HCT116 (cell line): Measurements from ENCODE around the gene THUMPD2. TPM values are rescaled to one million over a fixed set of nuclear protein-coding genes. Genes with fewer than 3 reads are reported as not detected.

ENCODE experiments used
- ATAC-seq: fragments of 200-7000 bp; cut with Tn5 transposase; 2 replicates; pipeline ENCODE4 v1.9.1; 2020; ENCODE audit warnings: mild to moderate bottlenecking, moderate library complexity
- BruUV-seq: library from RNA; stranded (reverse); fragments of 400-500 nt; replicated peaks from 2 replicates; lab custom pipeline; 2021; lab: Mats Ljungman, UMichigan
- CTCF ChIA-PET: fragments of 300-600 bp; sonication (Branson Sonifier 250); formaldehyde crosslinking; loops from one replicate; lab custom pipeline; 2021; ENCODE audit warnings: antibody characterized with exemption; lab: Charles Lee
- POLR2A ChIA-PET: fragments of 300-600, 350-600 bp; sonication (Branson Sonifier 250); formaldehyde crosslinking; loops from one replicate; lab custom pipeline; 2021; ENCODE audit warnings: antibody characterized with exemption; lab: Charles Lee
- RAD21 ChIA-PET, 2 experiments: fragments of 300-600 bp; sonication (Branson Sonifier 250); formaldehyde crosslinking; loops; one replicate each; lab custom pipeline; 2023; ENCODE audit warnings: low total read pairs in 2 of 2; ENCODE audit not compliant: uncharacterized antibody in 2 of 2, unreplicated experiment in 2 of 2, low non-redundant PET in 1 of 2; lab: Charles Lee
- DNase-seq: peaks from one replicate; pipeline ENCODE4 v3.0.0-alpha.2; 2010; ENCODE audit warnings: low read depth, low spot score
- H2AFZ ChIP-seq: fragments of 200-600 bp; shearing (Covaris generic), sonication (generic); 2 replicates; pipeline ENCODE4 v1.6.1; 2017; ENCODE audit warnings: low read depth, mixed run types, mixed read lengths, antibody characterized with exemption, low read length; ENCODE audit not compliant: poor library complexity, severe bottlenecking
- H3K27ac ChIP-seq: 2 replicates; pipeline ENCODE4 v1.5.1; 2012; ENCODE audit warnings: low read depth, low read length
- H3K27me3 ChIP-seq: fragments of 200-600 bp; sonication (generic); 2 replicates; pipeline ENCODE4 v1.6.1; 2016; ENCODE audit warnings: mixed run types, low read length, mixed read lengths; ENCODE audit not compliant: insufficient read depth
- H3K36me3 ChIP-seq, 2 experiments: fragments of 200-500 bp in 1 of 2; fragments of 200-600 bp in 1 of 2; sonication (Bioruptor generic) in 1 of 2; sonication (generic) in 1 of 2; 2 replicates each; pipeline versions ENCODE4 v1.5.1 to v1.6.1; 2014 to 2016; ENCODE audit warnings: low read length in 2 of 2, inconsistent platforms in 1 of 2, mixed read lengths in 1 of 2, mixed run types in 1 of 2; ENCODE audit not compliant: insufficient read depth in 2 of 2, control insufficient read depth in 1 of 2
- H3K4me1 ChIP-seq, 2 experiments: fragments of 200-600 bp in 1 of 2; sonication (generic) in 1 of 2; 2 replicates each; pipeline versions ENCODE4 v1.5.1 to v1.6.1; 2012 to 2017; ENCODE audit warnings: low read length in 2 of 2, inconsistent platforms in 1 of 2, mild to moderate bottlenecking in 1 of 2, mixed read lengths in 1 of 2, mixed run types in 1 of 2, moderate library complexity in 1 of 2; ENCODE audit not compliant: insufficient read depth in 2 of 2, control insufficient read depth in 1 of 2
- H3K4me2 ChIP-seq: fragments of 200-600 bp; sonication (generic); 2 replicates; pipeline ENCODE4 v1.6.1; 2017; ENCODE audit warnings: mixed run types, low read length, mixed read lengths
- H3K4me3 ChIP-seq, 2 experiments: fragments of 200-600 bp in 1 of 2; sonication (generic) in 1 of 2; replicated peaks in 1 of 2; 2 replicates each; pipeline ENCODE4 v1.5.1; 2011 to 2016; ENCODE audit warnings: low read length in 2 of 2, control low read depth in 1 of 2, low read depth in 1 of 2, mild to moderate bottlenecking in 1 of 2, mixed read lengths in 1 of 2, mixed run types in 1 of 2
- H3K79me2 ChIP-seq: fragments of 200-600 bp; sonication (generic); 2 replicates; pipeline ENCODE4 v1.6.1; 2017; ENCODE audit warnings: mild to moderate bottlenecking, mixed run types, low read length, moderate library complexity, mixed read lengths; ENCODE audit not compliant: insufficient read depth
- H3K9ac ChIP-seq: fragments of 200-600 bp; sonication (generic); 2 replicates; pipeline ENCODE4 v1.6.1; 2016; ENCODE audit warnings: low read length, mixed read lengths
- H3K9me2 ChIP-seq: fragments of 200-600 bp; sonication (generic), shearing (Covaris generic); 2 replicates; pipeline ENCODE4 v1.6.1; 2017; ENCODE audit warnings: mixed run types, mild to moderate bottlenecking, moderate library complexity; ENCODE audit not compliant: insufficient read depth
- H3K9me3 ChIP-seq, 2 experiments: fragments of 200-500 bp in 1 of 2; fragments of 200-600 bp in 1 of 2; sonication (Bioruptor generic) in 1 of 2; sonication (generic) in 1 of 2; 2 replicates each; pipeline ENCODE4 v1.6.1; 2014 to 2017; ENCODE audit warnings: low read length in 2 of 2, mixed read lengths in 2 of 2, inconsistent platforms in 1 of 2, low read depth in 1 of 2, mild to moderate bottlenecking in 1 of 2, mixed run types in 1 of 2, moderate library complexity in 1 of 2; ENCODE audit not compliant: control insufficient read depth in 1 of 2, insufficient read depth in 1 of 2
- H4K20me1 ChIP-seq: fragments of 200-600 bp; sonication (generic), shearing (Covaris generic); 2 replicates; pipeline ENCODE4 v1.6.1; 2017; ENCODE audit warnings: mixed run types, mild to moderate bottlenecking, moderate library complexity; ENCODE audit not compliant: insufficient read depth
- ATF3 ChIP-seq: IDR thresholded peaks from 2 replicates; pipeline ENCODE4 v1.6.1; 2012
- CBX3 ChIP-seq: IDR thresholded peaks from 2 replicates; pipeline ENCODE4 v1.6.1; 2012; ENCODE audit warnings: low read depth
- CEBPB ChIP-seq: IDR thresholded peaks from 2 replicates; pipeline ENCODE4 v1.6.1; 2012; ENCODE audit warnings: low read depth
- EGR1 ChIP-seq: IDR thresholded peaks from 2 replicates; pipeline ENCODE4 v1.6.1; 2012; ENCODE audit warnings: low read depth
- EZH2phosphoT487 ChIP-seq: fragments of 200-600 bp; IDR thresholded peaks from 2 replicates; pipeline ENCODE4 v1.6.1; 2018; ENCODE audit warnings: antibody characterized with exemption, borderline replicate concordance
- JUND ChIP-seq: IDR thresholded peaks from 2 replicates; pipeline ENCODE4 v1.6.1; 2012
- POLR2AphosphoS5 ChIP-seq: IDR thresholded peaks from 2 replicates; pipeline ENCODE4 v1.6.1; 2011; ENCODE audit warnings: mild to moderate bottlenecking, low read depth, low read length, moderate library complexity
- RAD21 ChIP-seq: IDR thresholded peaks from 2 replicates; pipeline ENCODE4 v1.6.1; 2012; ENCODE audit warnings: low read depth, mild to moderate bottlenecking
- REST ChIP-seq: IDR thresholded peaks from 2 replicates; pipeline ENCODE4 v1.6.1; 2012; ENCODE audit warnings: low read depth
- SIN3A ChIP-seq: IDR thresholded peaks from 2 replicates; pipeline ENCODE4 v1.6.1; 2012; ENCODE audit warnings: low read depth
- SP1 ChIP-seq: IDR thresholded peaks from 2 replicates; pipeline ENCODE4 v1.6.1; 2012; ENCODE audit warnings: low read depth
- SRF ChIP-seq: IDR thresholded peaks from 2 replicates; pipeline ENCODE4 v1.6.1; 2012; ENCODE audit warnings: low read depth
- TCF7L2 ChIP-seq: IDR thresholded peaks from 2 replicates; pipeline ENCODE4 v1.7.0; 2011; ENCODE audit warnings: borderline replicate concordance, inconsistent platforms; ENCODE audit not compliant: insufficient read depth, insufficient read length; ENCODE audit errors: extremely low read depth
- YY1 ChIP-seq: IDR thresholded peaks from 2 replicates; pipeline ENCODE4 v1.6.1; 2011; ENCODE audit warnings: low read length, low read depth, moderate library complexity, mild to moderate bottlenecking; ENCODE audit not compliant: insufficient replicate concordance; ENCODE audit errors: extremely low read depth
- ZBTB33 ChIP-seq: IDR thresholded peaks from 2 replicates; pipeline ENCODE4 v1.6.1; 2011; ENCODE audit warnings: mild to moderate bottlenecking, low read length, moderate library complexity; ENCODE audit not compliant: insufficient replicate concordance; ENCODE audit errors: extremely low read depth
- ZFX ChIP-seq: fragments of 450-650 bp; IDR thresholded peaks from 2 replicates; pipeline ENCODE4 v1.6.1; 2017
- ZNF274 ChIP-seq: fragments of 200-500 bp; sonication (Bioruptor generic); IDR thresholded peaks from 2 replicates; pipeline ENCODE4 v1.6.1; 2014; ENCODE audit warnings: mild to moderate bottlenecking, low read depth, low read length, inconsistent platforms
- intact Hi-C: fragments of 100-400 bp; cut with micrococcal nuclease; formaldehyde crosslinking; loops from 2 replicates; pipeline ENCODE4 v1.10.0; 2022
- total RNA-seq: library from RNA; stranded (reverse); gene quantifications from one replicate; pipeline ENCODE4 v1.2.1, GENCODE V29; 2021; ENCODE audit not compliant: unreplicated experiment

THUMPD2 gene
- total RNA-seq, 1 experiment from 2014 or later: 15.8 TPM

- H3K27me3 ChIP-seq: no peaks in the 10 kb centered on the region
- no peak overlapping the region for H3K27ac ChIP-seq
- TF ChIP-seq ATF3 (no peak), SRF (no peak), POLR2AphosphoS5 (no peak), YY1 (no peak), TCF7L2 (no peak), SIN3A (no peak), JUND (no peak), ZNF274 (no peak), ZFX (no peak), EZH2phosphoT487 (no peak)
- TF ChIP-seq, all 23 proteins: peak for 0
- ChIA-PET POLR2A (no interaction called here), CTCF (no interaction called here), RAD21 (no interaction called here)
- Histone ChIP-seq H3K36me3 (no peaks in the 10 kb centered on the region), H3K9me2 (no peaks in the 10 kb centered on the region), H3K4me2 (no peak overlapping the region), H3K4me1 (no peaks in the 10 kb centered on the region), H3K4me3 (no peak overlapping the region), H4K20me1 (no peaks in the 10 kb centered on the region), H3K79me2 (no peaks in the 10 kb centered on the region), H3K9ac (no peak overlapping the region), H2AFZ (no peak overlapping the region), H3K9me3 (no peaks in the 10 kb centered on the region)
- ATAC-seq (no peak), DNase-seq (no peak)
- no TSS peak for BruUV-seq
- intact Hi-C loops: loop anchor here (10.0 kb wide), 1 partner anchor 178 kb away; no protein-coding TSS in a partner anchor
Measured at GRCh38 chr2:39693245-39693644, 85.8 kb downstream of the THUMPD2 start.

DNA sequence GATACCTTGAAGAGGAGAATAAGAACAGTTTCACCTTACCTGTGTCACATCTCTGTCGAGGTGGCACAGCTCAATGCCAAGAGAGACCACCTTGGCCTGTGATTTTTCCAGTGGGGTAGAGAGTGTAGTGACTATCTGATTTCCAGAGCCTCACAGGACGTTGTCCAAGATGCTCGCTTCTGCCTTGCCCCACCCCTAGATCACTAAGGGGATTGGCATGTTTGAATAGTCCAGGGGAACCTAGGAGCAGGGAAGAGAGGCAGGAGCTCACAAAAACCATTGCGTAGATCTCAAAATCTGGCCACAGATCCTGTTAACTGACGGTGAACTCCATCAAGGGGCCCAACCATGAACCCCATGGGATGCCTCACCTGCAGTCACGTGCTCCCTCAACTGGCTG is 89.2 kb downstream of the THUMPD2 start:
- Histone ChIP-seq H3K9me3 (no peaks in the 10 kb centered on the region), H3K9ac (no peak overlapping the region)
- no TSS peak for BruUV-seq
- TF ChIP-seq CBX3 (no peak), ZBTB33 (no peak), REST (no peak), EGR1 (no peak), SRF (no peak), RAD21 (no peak), SP1 (no peak), CEBPB (no peak), YY1 (no peak)
- TF ChIP-seq, all 23 proteins: peak for 0
- Histone ChIP-seq H3K27me3 (peaks cover 10% of the 10 kb centered on the region; the same call in 1 of the 2 replicates), H3K4me2 (no peak overlapping the region), H3K4me3 (no peak overlapping the region), H3K36me3 (no peaks in the 10 kb centered on the region), H3K9me2 (no peaks in the 10 kb centered on the region), H4K20me1 (no peaks in the 10 kb centered on the region), H3K79me2 (no peaks in the 10 kb centered on the region), H3K4me1 (no peaks in the 10 kb centered on the region), H3K27ac (no peak overlapping the region), H2AFZ (no peak overlapping the region)
- ChIA-PET RAD21 (no interaction called here), POLR2A (no interaction called here), CTCF (no interaction called here)
- intact Hi-C loops: loop anchor here (10.0 kb wide), 1 partner anchor 175 kb away; no protein-coding TSS in a partner anchor
- no peak for ATAC-seq
- DNase-seq: no peak
